MCF 10A (cell line): ENCODE results near the gene SELENOI. TPM values are rescaled to one million over a fixed set of nuclear protein-coding genes. Genes with fewer than 3 reads are reported as not detected.

Source experiments
- BruUV-seq: library from RNA; stranded (reverse); fragments of 400-500 nt; replicated peaks from 2 replicates; lab custom pipeline; 2021; lab: Mats Ljungman, UMichigan
- CTCF ChIA-PET: fragments of 300-600 bp; sonication (Branson Sonifier 250); formaldehyde crosslinking; extraction: SDS; loops from one replicate; lab custom pipeline; 2021; ENCODE audit warnings: antibody characterized with exemption, inconsistent platforms; lab: Yijun Ruan, JAX
- POLR2A ChIA-PET: fragments of 300-600, 350-650 bp; sonication (Branson Sonifier 250); formaldehyde crosslinking; extraction: SDS; loops from one replicate; lab custom pipeline; 2020; ENCODE audit warnings: antibody characterized with exemption, inconsistent platforms; lab: Yijun Ruan, JAX
- DNase-seq: peaks from one replicate; pipeline ENCODE4 v3.0.0-alpha.2; 2018; ENCODE audit not compliant: unreplicated experiment
- H3K27ac Mint-ChIP-seq: one replicate; pipeline ENCODE4 v1.8.0; 2022; ENCODE audit warnings: mild to moderate bottlenecking, low read depth, mixed read lengths; ENCODE audit not compliant: unreplicated experiment
- H3K27me3 Mint-ChIP-seq: one replicate; pipeline ENCODE4 v1.8.0; 2022; ENCODE audit warnings: mixed read lengths; ENCODE audit not compliant: insufficient read depth, unreplicated experiment
- H3K36me3 Mint-ChIP-seq: one replicate; pipeline ENCODE4 v1.8.0; 2022; ENCODE audit warnings: mild to moderate bottlenecking, moderate library complexity, mixed read lengths; ENCODE audit not compliant: insufficient read depth, unreplicated experiment
- H3K4me1 Mint-ChIP-seq: one replicate; pipeline ENCODE4 v1.8.0; 2022; ENCODE audit warnings: mixed read lengths; ENCODE audit not compliant: insufficient read depth, unreplicated experiment
- H3K4me3 Mint-ChIP-seq: one replicate; pipeline ENCODE4 v1.8.0; 2022; ENCODE audit warnings: mild to moderate bottlenecking, moderate library complexity, mixed read lengths; ENCODE audit not compliant: unreplicated experiment
- H3K9me3 Mint-ChIP-seq: one replicate; pipeline ENCODE4 v1.8.0; 2022; ENCODE audit warnings: mixed read lengths; ENCODE audit not compliant: unreplicated experiment
- intact Hi-C: fragments of 100-400 bp; cut with micrococcal nuclease; formaldehyde crosslinking; loops from 2 replicates; pipeline ENCODE4 v1.14.1; 2022
- total RNA-seq: library from RNA; stranded (reverse); gene quantifications from 2 replicates; pipeline ENCODE4 v1.2.3, GENCODE V29; 2022
- TF ChIP-seq, protein P1 (sequence below): fragments of 200-600 bp; IDR thresholded peaks from one replicate; pipeline ENCODE4 v1.8.0; 2022; ENCODE audit warnings: antibody characterized with exemption, mild to moderate bottlenecking; ENCODE audit not compliant: unreplicated experiment

Gene SELENOI
- total RNA-seq, 1 experiment from 2014 or later: 51.0 TPM

DNA sequence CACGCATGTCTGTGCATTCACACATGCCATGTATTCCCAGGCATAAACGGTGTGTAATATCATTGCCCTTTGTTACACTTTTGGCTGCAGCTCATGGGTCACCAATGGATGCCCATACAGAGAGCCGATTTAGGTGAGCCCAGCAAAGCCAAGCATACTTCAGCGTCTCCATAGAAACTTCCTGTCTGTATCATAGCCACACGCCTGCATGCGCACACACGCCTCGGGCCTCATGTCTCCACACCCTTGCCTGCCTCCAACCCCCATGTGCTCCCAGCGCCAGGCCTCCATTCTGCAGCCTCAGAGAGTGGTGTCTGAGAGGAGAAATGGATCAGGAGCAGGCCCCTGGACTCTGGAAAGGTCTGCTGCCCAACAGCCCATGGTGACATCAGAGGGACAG, 33.5 kb upstream of the SELENOI start:
- ChIA-PET POLR2A (interaction anchor here (0.9 to 1.4 kb wide), 2 partner anchors 9 to 12 kb away, joined by 3 read pairs; no protein-coding TSS in a partner anchor), CTCF (no interaction called here)
- DNase-seq: no peak
- TF ChIP-seq, protein P1, sequence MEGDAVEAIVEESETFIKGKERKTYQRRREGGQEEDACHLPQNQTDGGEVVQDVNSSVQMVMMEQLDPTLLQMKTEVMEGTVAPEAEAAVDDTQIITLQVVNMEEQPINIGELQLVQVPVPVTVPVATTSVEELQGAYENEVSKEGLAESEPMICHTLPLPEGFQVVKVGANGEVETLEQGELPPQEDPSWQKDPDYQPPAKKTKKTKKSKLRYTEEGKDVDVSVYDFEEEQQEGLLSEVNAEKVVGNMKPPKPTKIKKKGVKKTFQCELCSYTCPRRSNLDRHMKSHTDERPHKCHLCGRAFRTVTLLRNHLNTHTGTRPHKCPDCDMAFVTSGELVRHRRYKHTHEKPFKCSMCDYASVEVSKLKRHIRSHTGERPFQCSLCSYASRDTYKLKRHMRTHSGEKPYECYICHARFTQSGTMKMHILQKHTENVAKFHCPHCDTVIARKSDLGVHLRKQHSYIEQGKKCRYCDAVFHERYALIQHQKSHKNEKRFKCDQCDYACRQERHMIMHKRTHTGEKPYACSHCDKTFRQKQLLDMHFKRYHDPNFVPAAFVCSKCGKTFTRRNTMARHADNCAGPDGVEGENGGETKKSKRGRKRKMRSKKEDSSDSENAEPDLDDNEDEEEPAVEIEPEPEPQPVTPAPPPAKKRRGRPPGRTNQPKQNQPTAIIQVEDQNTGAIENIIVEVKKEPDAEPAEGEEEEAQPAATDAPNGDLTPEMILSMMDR: no peak
- Mint-ChIP-seq H3K27ac (no peak overlapping the region), H3K9me3 (no peaks in the 10 kb centered on the region), H3K4me3 (no peak overlapping the region), H3K36me3 (no peaks in the 10 kb centered on the region), H3K4me1 (no peaks in the 10 kb centered on the region), H3K27me3 (no peaks in the 10 kb centered on the region)
- BruUV-seq: no TSS peak
- intact Hi-C loops: no loop called here

DNA sequence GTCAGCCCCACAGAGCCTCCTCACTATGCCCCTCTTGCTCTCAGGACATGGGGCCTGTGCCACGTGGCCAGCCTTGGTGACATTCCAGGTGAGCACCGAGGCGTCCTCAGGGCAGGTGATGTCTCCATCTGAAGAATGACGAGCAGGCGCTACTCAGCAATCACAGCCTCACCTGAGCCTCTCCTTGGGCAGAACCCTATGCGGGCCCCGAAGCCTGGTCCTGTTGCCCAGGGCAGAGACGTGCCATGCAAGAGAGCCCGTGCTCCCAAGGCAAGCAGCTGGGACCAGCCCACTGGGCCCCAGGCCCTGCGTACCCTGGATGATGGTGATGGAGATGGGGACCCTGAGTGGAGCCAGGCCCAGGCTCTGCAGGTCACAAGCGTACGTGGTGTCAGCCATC, 32.5 kb upstream of the SELENOI start:
- DNase-seq: no peak
- no peaks in the 10 kb centered on the region for H3K9me3 Mint-ChIP-seq
- BruUV-seq: no TSS peak
- H3K27ac Mint-ChIP-seq: no peak overlapping the region
- TF ChIP-seq, protein P1: no peak
- POLR2A ChIA-PET: interaction anchor here (0.9 to 1.4 kb wide), 3 partner anchors 8 to 69 kb away, joined by 3 to 7 read pairs (median 3); partner anchors contain the start of gene HADHA
- no peaks in the 10 kb centered on the region for H3K36me3 Mint-ChIP-seq
- CTCF ChIA-PET: interaction anchor here (0.7 to 0.8 kb wide), 2 partner anchors 9 to 27 kb away, joined by 4 to 5 read pairs; no protein-coding TSS in a partner anchor
- no peak overlapping the region for H3K4me3 Mint-ChIP-seq
- H3K4me1 Mint-ChIP-seq: no peaks in the 10 kb centered on the region
- intact Hi-C loops: no loop called here
- no peaks in the 10 kb centered on the region for H3K27me3 Mint-ChIP-seq

DNA sequence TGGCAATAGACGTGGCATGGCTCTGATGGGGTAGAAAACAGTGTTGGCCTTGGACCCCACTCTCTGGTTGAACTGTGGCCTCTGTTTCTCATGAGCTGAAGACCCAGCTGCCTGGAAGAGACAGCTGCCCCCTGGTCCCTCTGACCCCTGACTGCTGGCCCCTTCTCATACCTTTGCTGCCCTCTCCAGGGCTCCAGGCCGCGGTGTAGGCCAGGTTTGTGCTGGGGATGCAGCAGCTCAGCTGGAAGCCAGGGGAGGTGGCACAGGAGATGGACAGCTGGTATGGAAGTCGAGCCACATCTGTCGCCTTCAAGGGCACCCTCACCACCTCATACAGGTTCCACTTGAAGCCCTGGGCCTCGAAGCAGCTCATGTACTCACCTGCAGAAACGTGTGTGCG, 31.7 kb upstream of the SELENOI start:
- H3K36me3 Mint-ChIP-seq: no peaks in the 10 kb centered on the region
- ChIA-PET CTCF (interaction anchor here (0.5 to 0.8 kb wide), 3 partner anchors 23 to 87 kb away, joined by 3 to 4 read pairs (median 3); no protein-coding TSS in a partner anchor), POLR2A (interaction anchor here (1.2 to 1.4 kb wide), 2 partner anchors 9 to 68 kb away, joined by 3 to 7 read pairs; no protein-coding TSS in a partner anchor)
- intact Hi-C loops: no loop called here
- no peak overlapping the region for H3K27ac Mint-ChIP-seq
- no TSS peak for BruUV-seq
- H3K4me3 Mint-ChIP-seq: no peak overlapping the region
- TF ChIP-seq, protein P1: peak; percentile 17
- H3K4me1 Mint-ChIP-seq: no peaks in the 10 kb centered on the region
- H3K27me3 Mint-ChIP-seq: no peaks in the 10 kb centered on the region
- H3K9me3 Mint-ChIP-seq: no peaks in the 10 kb centered on the region
- DNase-seq: no peak

DNA sequence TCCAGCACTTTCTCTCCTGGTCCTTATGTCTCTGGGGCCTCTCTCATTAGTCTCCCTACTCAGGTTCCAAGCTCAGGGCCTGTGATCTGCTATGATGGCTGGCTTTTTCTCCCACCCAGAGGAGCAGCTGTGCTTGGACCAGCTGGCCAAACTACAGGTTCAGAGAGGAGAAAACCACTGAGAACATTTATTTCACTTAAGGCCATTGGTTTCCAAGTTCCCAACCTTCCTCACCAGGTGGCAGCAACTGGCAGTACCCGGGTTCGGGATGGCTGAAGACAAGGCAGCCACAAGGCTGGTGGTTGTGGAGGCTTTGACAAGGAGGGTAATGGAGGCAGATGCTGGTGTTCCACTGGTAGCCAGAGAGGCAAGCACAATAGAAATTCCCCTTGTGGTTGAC, 29.9 kb upstream of the SELENOI start:
- TF ChIP-seq, protein P1: peak; percentile 21
- no peak overlapping the region for H3K4me3 Mint-ChIP-seq
- no TSS peak for BruUV-seq
- H3K4me1 Mint-ChIP-seq: no peaks in the 10 kb centered on the region
- ChIA-PET POLR2A (interaction anchor here (0.6 kb wide), 1 partner anchor 17 kb away, joined by 3 read pairs; no protein-coding TSS in a partner anchor), CTCF (interaction anchor here (0.7 to 1.3 kb wide), 2 partner anchors 11 to 25 kb away, joined by 3 read pairs; no protein-coding TSS in a partner anchor)
- no peaks in the 10 kb centered on the region for H3K36me3 Mint-ChIP-seq
- no peaks in the 10 kb centered on the region for H3K9me3 Mint-ChIP-seq
- no peak for DNase-seq
- no peaks in the 10 kb centered on the region for H3K27me3 Mint-ChIP-seq
- no peak overlapping the region for H3K27ac Mint-ChIP-seq
- intact Hi-C loops: no loop called here
